ENCODE results near the gene TPGS1.

GRCh38 chr19:474126-475078 is 32.9 kb upstream of the TPGS1 start:
- no peak for TF ChIP-seq RAD21 (IDR thresholded peaks at IDR 0.05; ENCODE audit: low read depth)
- no peak for TF ChIP-seq EP300 (IDR thresholded peaks at IDR 0.05; ENCODE audit: borderline replicate concordance)
- TF ChIP-seq TAF1 (IDR thresholded peaks at IDR 0.05; ENCODE audit: low read depth): no peak
- no peak for TF ChIP-seq CEBPB (IDR thresholded peaks at IDR 0.05)
- no peak for TF ChIP-seq TEAD4 (IDR thresholded peaks at IDR 0.05)
- TF ChIP-seq YY1 (IDR thresholded peaks at IDR 0.05; ENCODE audit: low read depth): no peak
- TF ChIP-seq EGR1 (IDR thresholded peaks at IDR 0.05): no peak
- no peak for TF ChIP-seq TCF12 (IDR thresholded peaks at IDR 0.05; ENCODE audit: low read depth)
- no peak for TF ChIP-seq ZBTB7A (IDR thresholded peaks at IDR 0.05; ENCODE audit: low read depth)
- TF ChIP-seq MAX (IDR thresholded peaks at IDR 0.05): no peak
- no peak for TF ChIP-seq REST (IDR thresholded peaks at IDR 0.05; ENCODE audit: low read depth)
